ENCODE data around the gene MPPE1.

- TF ChIP-seq GATA2 (IDR thresholded peaks at IDR 0.05; ENCODE audit: low read depth, low read length), result no peak
- no peak for TF ChIP-seq GATA3 (IDR thresholded peaks at IDR 0.05; ENCODE audit: low read depth, low read length)
These were observed 25.0 kb downstream of the MPPE1 start for GRCh38 chr18:11883153-11883552.

Measured in SH-SY5Y (cell line).